ENCODE results near the gene TRPM4.
"Not testable (repeated sequence)": the region's sequence is repeated elsewhere in the genome, so short reads cannot be mapped to it uniquely, and the experiment has no call there.

The TRPM4 gene

GRCh38 chr19:49168421-49168820 lies 10.8 kb downstream of the TRPM4 start:
- TF ChIP-seq CTCF (IDR thresholded peaks at IDR 0.05; ENCODE audit: insufficient read depth, low read length, poor library complexity, severe bottlenecking) = no peak

GRCh38 chr19:49173198-49173597 lies 15.6 kb downstream of the TRPM4 start:
- no peak for TF ChIP-seq CTCF (IDR thresholded peaks at IDR 0.05; ENCODE audit: insufficient read depth, low read length, poor library complexity, severe bottlenecking)
- no peak for DNase-seq (ENCODE audit: extremely low read depth, insufficient read length)
- no peaks in the 10 kb centered on the region for H3K36me3 ChIP-seq (ENCODE audit: control insufficient read depth, insufficient read depth, low read length)
- no peak overlapping the region for H3K4me3 ChIP-seq (replicated peaks; ENCODE audit: low read depth, low read length)
- no peaks in the 10 kb centered on the region; the same call in 1 of the 2 replicates for H3K27me3 ChIP-seq (replicated peaks; ENCODE audit: control insufficient read depth, insufficient read depth, low read length)

More at GRCh38 chr19:49168421-49168820, 10.8 kb downstream of the TRPM4 start:
- Histone ChIP-seq H3K27me3 (replicated peaks; ENCODE audit: control insufficient read depth, insufficient read depth, low read length) (peaks cover 2% of the 10 kb centered on the region; the same call in 1 of the 2 replicates), H3K4me3 (replicated peaks; ENCODE audit: low read depth, low read length) (no peak overlapping the region), H3K36me3 (ENCODE audit: control insufficient read depth, insufficient read depth, low read length) (no peaks in the 10 kb centered on the region)
- no peak for DNase-seq (ENCODE audit: extremely low read depth, insufficient read length)

GRCh38 chr19:49180659-49181058 lies 23.1 kb downstream of the TRPM4 start:
- Histone ChIP-seq H3K4me3 (replicated peaks; ENCODE audit: low read depth, low read length) (no peak overlapping the region), H3K36me3 (ENCODE audit: control insufficient read depth, insufficient read depth, low read length) (no peaks in the 10 kb centered on the region), H3K27me3 (replicated peaks; ENCODE audit: control insufficient read depth, insufficient read depth, low read length) (no peaks in the 10 kb centered on the region)
- DNase-seq (ENCODE audit: extremely low read depth, insufficient read length) = no peak
- TF ChIP-seq CTCF (IDR thresholded peaks at IDR 0.05; ENCODE audit: insufficient read depth, low read length, poor library complexity, severe bottlenecking) = no peak

- H3K36me3 ChIP-seq (ENCODE audit: control insufficient read depth, insufficient read depth, low read length); DNase-seq (ENCODE audit: extremely low read depth, insufficient read length); H3K4me3 ChIP-seq (replicated peaks; ENCODE audit: low read depth, low read length); H3K27me3 ChIP-seq (replicated peaks; ENCODE audit: control insufficient read depth, insufficient read depth, low read length): not testable (repeated sequence)
Measured at GRCh38 chr19:49182010-49182847, 24.6 kb downstream of the TRPM4 start.

- no peaks in the 10 kb centered on the region for H3K27me3 ChIP-seq (replicated peaks; ENCODE audit: control insufficient read depth, insufficient read depth, low read length)
- no peak for DNase-seq (ENCODE audit: extremely low read depth, insufficient read length)
- no peaks in the 10 kb centered on the region for H3K36me3 ChIP-seq (ENCODE audit: control insufficient read depth, insufficient read depth, low read length)
- H3K4me3 ChIP-seq (replicated peaks; ENCODE audit: low read depth, low read length) = no peak overlapping the region
- no peak for TF ChIP-seq CTCF (IDR thresholded peaks at IDR 0.05; ENCODE audit: insufficient read depth, low read length, poor library complexity, severe bottlenecking)
Measured at GRCh38 chr19:49182848-49183375, 25.3 kb downstream of the TRPM4 start.

GRCh38 chr19:49186108-49186507 lies 28.5 kb downstream of the TRPM4 start:
- TF ChIP-seq CTCF (IDR thresholded peaks at IDR 0.05; ENCODE audit: insufficient read depth, low read length, poor library complexity, severe bottlenecking) = no peak
- H3K36me3 ChIP-seq (ENCODE audit: control insufficient read depth, insufficient read depth, low read length) = no peaks in the 10 kb centered on the region
- H3K27me3 ChIP-seq (replicated peaks; ENCODE audit: control insufficient read depth, insufficient read depth, low read length) = no peaks in the 10 kb centered on the region
- no peak overlapping the region for H3K4me3 ChIP-seq (replicated peaks; ENCODE audit: low read depth, low read length)
- DNase-seq (ENCODE audit: extremely low read depth, insufficient read length) = no peak

All from GM06990 (cell line).